ENCODE results near the gene PEAR1.

GRCh38 chr1:156864796-156865195 lies 28.7 kb upstream of the PEAR1 start:
- TF ChIP-seq CTCF (IDR thresholded peaks at IDR 0.05; ENCODE audit: insufficient read depth, low read length, poor library complexity, severe bottlenecking) (no peak), EZH2phosphoT487 (conservative IDR thresholded peaks at IDR 0.05; ENCODE audit: low read length) (no peak)

All from SU-DHL-6 (cell line).